ENCODE results near the gene MBTPS1.

Gene MBTPS1

GRCh38 chr16:84049403-84050060, 67.2 kb downstream of the MBTPS1 start:
- DNase-seq = no peak

GRCh38 chr16:84048871-84049270, 67.9 kb downstream of the MBTPS1 start:
- DNase-seq = no peak

- no peak for DNase-seq
Measured at GRCh38 chr16:84048270-84048669, 68.5 kb downstream of the MBTPS1 start.

GRCh38 chr16:84047626-84048025, 69.1 kb downstream of the MBTPS1 start:
- no peak for DNase-seq

GRCh38 chr16:84047206-84047605, 69.5 kb downstream of the MBTPS1 start:
- no peak for DNase-seq

- no peak for DNase-seq
Measured at GRCh38 chr16:84045818-84046470, 70.8 kb downstream of the MBTPS1 start.

GRCh38 chr16:84045001-84045817, 71.5 kb downstream of the MBTPS1 start:
- no peak for DNase-seq

- no peak for DNase-seq
Measured at GRCh38 chr16:84044118-84044488, 72.6 kb downstream of the MBTPS1 start.

GRCh38 chr16:84043486-84044117, 73.1 kb downstream of the MBTPS1 start:
- no peak for DNase-seq

- no peak for DNase-seq
Measured at GRCh38 chr16:84042879-84043485, 73.8 kb downstream of the MBTPS1 start.

- DNase-seq = no peak
Measured at GRCh38 chr16:84042308-84042878, 74.3 kb downstream of the MBTPS1 start, which contains the start of gene SLC38A8. SLC38A8 (minus strand) TSS chr16:84042795; CDS start chr16:84042157, 638 bp downstream.

- no peak for DNase-seq
Measured at GRCh38 chr16:84041881-84042280, 74.9 kb downstream of the MBTPS1 start.

GRCh38 chr16:84040823-84041820, 75.6 kb downstream of the MBTPS1 start:
- DNase-seq = no peak

- no peak for DNase-seq
Measured at GRCh38 chr16:84040226-84040822, 76.4 kb downstream of the MBTPS1 start.

- no peak for DNase-seq
Measured at GRCh38 chr16:84039696-84040095, 77.0 kb downstream of the MBTPS1 start.

GRCh38 chr16:84038469-84038868, 78.3 kb downstream of the MBTPS1 start:
- no peak for DNase-seq

- DNase-seq = no peak
Measured at GRCh38 chr16:84036982-84037425, 79.7 kb downstream of the MBTPS1 start.

- DNase-seq = no peak
Measured at GRCh38 chr16:84036131-84036530, 80.6 kb downstream of the MBTPS1 start.

GRCh38 chr16:84034516-84034915, 82.2 kb downstream of the MBTPS1 start:
- no peak for DNase-seq

All from stimulated activated CD8-positive, alpha-beta memory T cell treated with anti-CD3 and anti-CD28 coated beads, Interleukin-4, amount 100 ng/mL, for 48 hours (primary cell).